ENCODE data around the gene TMEM38B.
"Not testable (repeated sequence)": the region's sequence is repeated elsewhere in the genome, so short reads cannot be mapped to it uniquely, and the experiment has no call there.

The TMEM38B gene

DNA sequence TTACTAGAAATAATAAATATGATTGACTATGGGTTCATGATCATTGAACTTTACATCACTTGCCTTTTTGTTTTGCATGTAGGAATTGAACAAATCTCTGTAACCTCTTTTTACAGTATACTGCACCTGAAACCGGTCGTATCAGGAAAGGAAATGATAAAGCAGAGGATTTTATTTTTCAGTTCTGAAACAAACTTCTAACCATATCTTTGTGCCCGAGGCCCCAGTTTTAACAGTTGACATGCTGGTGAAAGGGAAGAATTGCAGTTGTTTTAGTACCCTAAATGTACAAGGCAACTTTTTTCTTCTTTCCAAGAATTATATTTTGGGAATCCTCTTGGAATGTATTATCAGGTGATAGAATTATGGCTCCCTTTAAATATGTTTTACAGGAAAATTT is 27.8 kb downstream of the TMEM38B start:
- no peak for DNase-seq (ENCODE audit: low read depth)

DNA sequence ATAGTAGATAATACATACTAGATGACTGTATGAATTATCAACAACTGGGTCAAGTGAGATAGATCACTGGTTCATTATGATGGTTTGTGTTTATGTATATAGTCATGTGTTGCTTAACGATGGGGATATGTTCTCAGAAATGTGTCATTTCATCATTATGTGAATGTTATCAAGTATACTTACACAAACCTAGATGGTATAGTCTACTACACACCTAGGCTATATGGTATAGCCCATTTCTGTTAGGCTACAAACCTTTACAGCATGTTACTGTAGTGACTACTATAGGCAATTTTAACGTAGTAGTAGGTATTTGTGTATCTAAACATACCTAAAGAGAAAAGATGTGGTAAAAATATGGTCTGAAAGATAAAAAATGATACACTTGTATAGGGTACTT is 31.0 kb downstream of the TMEM38B start:
- no peak for DNase-seq (ENCODE audit: low read depth)

DNA sequence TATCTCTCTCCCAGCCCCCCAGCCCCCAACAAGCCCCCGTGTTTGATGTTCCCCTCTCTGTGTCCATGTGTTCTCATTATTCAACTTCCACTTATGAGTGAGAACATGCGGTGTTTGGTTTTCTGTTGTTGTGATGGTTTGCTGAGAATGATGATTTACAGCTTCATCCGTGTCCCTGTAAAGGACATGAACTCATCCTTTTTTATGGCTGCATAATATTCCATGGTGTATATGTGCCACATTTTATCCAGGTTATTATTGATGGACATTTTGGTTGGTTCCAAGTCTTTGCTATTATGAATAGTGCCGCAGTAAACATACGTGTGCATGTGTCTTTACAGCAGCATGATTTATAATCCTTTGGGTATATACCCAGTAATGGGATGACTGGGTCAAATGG is 33.9 kb downstream of the TMEM38B start:
- DNase-seq (ENCODE audit: low read depth) = not testable (repeated sequence)

DNA sequence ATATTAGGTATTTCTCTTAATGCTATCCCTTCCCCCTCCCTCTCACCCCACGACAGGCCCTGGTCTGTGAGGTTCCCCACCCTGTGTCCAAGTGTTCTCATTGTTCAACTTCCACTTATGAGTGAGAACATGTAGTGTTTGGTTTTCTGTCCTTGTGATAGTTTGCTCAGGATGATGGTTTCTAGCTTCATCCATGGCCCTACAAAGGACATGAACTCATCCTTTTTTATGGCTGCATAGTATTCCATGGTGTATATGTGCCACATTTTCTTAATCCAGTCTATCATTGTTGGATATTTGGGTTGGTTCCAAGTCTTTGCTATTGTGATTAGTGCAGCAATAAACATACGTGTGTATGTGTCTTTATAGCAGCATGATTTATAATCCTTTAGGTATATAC is 37.1 kb downstream of the TMEM38B start:
- DNase-seq (ENCODE audit: low read depth) = not testable (repeated sequence)

DNA sequence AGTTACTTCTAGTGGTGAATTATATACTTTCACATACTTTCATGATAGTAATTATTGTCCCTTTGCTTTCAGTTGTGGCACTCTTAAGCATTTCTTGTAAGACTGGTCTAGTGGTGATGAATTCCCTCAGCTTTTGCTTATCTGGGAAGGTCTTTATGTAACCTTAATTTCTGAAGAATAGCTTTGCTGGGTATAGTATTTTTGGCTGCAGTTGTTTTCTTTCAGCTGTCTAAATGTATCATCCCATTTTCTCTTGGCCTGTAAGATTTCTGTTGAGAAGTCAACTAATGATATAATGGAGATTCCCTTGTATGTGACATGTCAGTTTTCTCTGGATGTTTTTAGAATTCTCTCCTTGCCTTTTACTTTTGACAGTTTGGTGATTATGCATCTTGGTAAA is 41.0 kb downstream of the TMEM38B start:
- DNase-seq (ENCODE audit: low read depth) = no peak

DNA sequence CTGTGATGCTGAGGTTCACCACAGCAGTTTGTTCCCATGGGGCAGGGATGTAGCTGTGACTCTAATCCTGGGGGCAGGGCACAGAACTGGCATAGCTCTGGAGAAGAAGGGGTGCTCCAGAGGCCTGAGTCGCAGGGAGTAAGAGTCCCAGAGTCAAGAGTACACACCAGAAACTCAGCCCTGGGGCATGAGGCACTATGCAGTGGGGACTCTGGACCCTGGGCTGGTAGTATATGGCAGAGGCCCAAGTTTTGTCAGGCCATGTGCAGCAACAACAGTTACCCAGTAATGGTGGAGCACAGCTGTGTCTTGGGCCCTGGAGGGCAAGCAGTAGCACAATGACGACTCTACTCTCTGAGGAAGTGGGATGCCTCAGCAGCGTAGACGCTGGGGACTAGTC is 42.9 kb downstream of the TMEM38B start:
- no peak for DNase-seq (ENCODE audit: low read depth)

DNA sequence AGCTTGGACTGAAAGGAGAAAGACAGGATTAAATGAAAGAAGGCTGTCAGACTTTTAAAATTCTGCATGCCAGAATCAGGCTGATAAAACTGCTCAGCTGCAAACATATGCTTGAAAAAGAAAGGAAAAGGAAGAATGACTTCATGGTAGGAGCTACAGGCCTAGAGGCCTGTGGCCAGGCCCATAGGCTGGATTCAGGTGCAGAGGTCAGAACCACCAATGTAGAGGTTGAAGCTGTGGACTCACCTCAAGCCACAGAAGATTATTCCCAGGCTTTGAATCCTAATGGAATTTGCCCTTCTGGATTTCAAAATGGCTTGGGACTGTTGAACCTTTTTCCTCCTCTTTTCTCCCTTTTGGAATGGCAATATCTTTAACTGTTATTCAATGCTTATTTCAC is 47.7 kb downstream of the TMEM38B start:
- no peak for DNase-seq (ENCODE audit: low read depth)

DNA sequence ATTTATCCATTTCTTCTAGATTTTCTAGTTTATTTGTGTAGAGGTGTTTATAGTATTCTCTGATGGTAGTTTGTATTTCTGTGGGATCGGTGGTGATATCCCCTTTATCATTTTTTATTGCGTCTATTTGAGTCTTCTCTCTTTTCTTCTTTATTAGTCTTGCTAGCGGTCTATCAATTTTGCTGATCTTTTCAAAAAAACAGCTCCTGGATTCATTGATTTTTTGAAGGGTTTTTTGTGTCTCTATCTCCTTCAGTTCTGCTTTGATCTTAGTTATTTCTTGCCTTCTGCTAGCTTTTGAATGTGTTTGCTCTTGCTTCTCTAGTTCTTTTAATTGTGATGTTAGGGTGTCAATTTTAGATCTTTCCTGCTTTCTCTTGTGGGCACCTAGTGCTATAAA is 53.0 kb downstream of the TMEM38B start:
- not testable (repeated sequence) for DNase-seq (ENCODE audit: low read depth)

DNA sequence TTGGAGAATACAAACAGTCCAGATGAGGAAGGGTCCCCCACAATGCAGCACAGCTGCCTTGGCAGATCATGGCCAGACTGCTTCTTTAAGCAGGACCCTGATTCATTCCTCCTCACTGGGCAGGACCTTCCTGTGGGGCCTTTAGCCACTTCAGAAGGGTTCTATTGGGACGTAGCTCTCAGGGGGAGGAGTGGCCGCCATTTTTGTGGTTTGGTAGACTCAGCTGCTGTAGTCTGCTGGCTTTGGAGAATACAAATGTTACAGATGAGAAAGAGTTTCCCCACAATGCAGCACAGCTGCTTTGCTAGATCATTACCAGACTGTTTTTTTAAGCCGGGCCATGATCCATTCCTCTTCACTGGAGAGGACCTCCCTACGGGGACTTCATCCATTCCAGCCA is 57.4 kb downstream of the TMEM38B start:
- no peak for DNase-seq (ENCODE audit: low read depth)

DNA sequence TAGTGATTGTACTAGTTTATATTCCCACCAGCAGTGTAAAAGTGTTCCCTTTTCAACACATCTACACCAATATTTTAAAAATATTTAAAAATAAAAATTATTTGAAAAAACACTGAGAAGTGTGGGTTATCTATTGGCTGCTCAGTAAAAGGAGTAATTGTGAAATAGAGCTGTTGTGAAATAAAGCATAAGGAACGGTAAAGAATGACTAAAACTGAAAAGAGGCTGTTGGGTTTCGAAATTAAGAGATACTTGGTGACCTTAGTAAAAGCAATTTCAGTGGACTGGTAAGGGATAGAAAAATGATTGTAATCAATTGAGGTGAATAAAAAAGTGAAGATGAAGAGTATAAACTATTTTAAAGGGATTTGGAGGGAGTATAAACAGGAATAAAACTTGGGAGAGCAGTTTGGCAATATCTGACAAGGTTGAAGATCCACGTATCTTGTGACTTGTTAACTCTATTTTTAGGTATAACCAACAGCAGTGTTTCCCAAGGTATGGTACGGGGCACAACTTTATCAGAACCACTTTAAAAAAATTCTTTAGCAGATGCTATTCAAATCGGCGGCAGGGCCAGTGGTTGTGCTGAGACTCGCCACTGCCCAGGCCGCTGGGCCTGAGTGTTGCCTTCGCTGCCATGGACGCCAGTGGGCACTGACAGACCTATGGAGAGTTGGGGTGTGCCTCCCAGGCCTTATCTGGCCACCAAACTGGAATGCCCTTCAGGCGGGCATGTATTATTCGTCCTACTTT is 63.3 kb downstream of the TMEM38B start:
- DNase-seq (ENCODE audit: low read depth) = no peak

DNA sequence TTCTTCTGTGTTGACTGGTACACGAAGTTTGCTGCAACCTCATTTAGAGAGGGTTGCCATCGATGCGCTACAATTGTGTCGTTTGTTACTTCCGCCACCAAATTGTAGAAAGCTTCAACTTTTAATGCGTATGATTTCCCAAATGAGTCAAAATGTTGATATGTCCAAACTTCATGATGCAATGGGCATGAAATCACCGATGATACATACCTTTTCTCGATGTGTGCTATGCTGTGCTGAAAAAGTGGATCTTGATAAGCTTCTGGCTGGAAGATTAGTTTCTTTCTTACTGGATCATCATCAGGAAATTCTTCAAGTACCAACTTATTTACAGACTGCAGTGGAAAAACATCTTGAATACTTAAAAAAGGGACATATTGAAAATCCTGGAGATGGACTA is 65.7 kb downstream of the TMEM38B start:
- peak; percentile 1 for DNase-seq (ENCODE audit: low read depth)

DNA sequence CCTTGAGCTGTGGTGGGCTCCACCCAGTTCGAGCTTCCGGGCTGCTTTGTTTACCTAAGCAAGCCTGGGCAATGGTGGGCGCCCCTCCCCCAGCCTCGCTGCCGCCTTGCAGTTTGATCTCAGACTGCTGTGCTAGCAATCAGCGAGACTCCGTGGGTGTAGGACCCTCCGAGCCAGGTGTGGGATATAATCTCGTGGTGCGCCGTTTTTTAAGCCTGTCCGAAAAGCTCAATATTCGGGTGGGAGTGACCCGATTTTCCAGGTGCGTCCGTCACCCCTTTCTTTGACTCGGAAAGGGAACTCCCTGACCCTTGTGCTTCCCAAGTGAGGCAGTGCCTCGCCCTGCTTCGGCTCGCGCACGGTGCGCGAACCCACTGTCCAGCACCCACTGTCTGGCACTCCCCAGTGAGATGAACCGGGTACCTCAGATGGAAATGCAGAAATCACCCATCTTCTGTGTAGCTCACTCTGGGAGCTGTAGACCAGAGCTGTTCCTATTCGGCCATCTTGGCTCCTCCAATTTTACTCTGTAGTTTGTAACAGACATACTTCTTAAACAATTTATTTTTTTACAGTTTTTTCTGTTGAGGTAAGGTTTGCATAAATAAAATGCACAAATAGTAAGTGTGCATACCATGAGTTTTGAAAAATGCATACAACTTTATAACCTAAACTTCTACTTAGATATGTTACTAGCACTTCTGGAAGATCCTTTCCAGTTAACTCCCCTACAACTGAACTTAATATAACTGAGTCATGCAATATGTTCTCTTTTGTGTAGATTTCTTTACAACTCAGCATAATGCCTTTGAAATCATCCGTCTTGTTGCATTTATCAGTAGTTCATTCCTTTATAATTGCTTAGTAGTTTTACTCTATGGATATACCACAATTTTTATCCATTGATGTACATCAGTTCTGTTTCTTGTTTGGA is 88.5 kb downstream of the TMEM38B start:
- DNase-seq (ENCODE audit: low read depth) = not testable (repeated sequence)

DNA sequence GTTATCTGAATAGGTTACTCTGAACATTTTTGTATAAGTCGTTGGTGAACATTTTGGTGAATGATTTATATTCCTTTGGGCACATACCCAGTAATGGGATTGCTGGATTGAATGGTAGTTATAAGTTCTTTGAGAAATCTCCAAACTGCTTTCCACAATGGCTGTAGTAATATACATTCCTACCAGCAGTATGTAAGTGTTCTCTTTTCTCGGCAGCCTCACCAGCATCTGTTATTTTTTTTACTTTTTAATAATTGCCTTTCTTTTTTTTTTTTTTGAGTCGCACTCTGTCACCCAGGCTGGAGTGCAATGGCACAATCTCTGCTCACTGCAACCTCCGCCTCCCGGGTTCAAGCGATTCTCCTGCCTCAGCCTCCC is 89.1 kb downstream of the TMEM38B start:
- not testable (repeated sequence) for DNase-seq (ENCODE audit: low read depth)

DNA sequence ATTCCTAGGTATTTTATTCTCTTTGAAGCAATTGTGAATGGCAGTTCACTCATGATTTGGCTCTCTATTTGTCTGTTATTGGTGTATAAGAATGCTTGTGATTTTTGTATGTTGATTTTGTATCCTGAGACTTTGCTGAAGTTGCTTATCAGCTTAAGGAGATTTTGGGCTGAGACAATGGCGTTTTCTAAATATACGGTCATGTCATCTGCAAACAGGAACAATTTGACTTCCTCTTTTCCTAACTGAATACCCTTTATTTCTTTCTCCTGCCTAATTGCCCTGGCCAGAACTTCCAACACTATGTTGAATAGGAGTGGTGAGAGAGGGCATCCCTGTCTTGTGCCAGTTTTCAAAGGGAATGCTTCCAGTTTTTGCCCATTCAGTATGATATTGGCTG is 92.5 kb downstream of the TMEM38B start:
- not testable (repeated sequence) for DNase-seq (ENCODE audit: low read depth)

DNA sequence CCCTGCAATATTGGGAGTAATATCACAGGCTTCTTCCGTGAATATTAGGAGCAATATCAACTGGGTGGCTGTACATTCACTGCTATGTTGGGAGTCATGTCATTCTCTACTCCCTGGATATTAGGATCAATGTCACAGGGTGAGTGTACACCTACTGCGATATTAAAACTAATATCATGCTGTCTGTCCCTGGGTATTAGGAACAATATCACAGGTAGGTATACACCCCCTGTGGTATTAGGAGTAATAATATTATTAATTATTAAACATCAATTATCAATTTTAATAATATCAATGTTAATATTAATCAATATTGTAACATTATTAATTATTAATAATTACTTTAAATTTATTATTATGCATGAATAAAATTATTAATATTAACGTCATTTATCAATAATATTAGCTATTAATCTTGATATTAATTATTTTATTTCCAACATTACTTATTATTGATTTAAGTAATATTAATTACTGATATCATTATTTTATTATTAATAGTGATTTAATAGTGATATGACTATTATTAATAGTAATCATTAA is 121.9 kb downstream of the TMEM38B start:
- no peak for DNase-seq (ENCODE audit: low read depth)

DNA sequence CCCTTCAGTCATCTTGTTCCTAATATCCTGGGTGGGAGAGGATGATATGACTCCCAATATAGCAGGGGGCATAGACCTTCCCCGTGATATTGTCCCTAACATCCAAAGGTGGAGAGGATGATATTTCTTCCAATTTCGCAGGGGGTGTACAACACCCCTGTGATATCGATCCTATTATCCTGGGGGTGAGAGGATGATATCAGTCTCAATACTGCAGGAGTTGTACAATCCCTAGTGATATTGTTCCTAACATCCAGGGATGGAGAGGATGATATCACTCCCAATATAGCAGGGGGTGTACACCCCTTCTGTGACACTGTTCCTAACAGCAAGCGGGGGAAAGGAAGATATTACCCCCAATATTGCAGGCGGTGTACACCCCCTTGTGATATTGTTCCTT is 122.6 kb downstream of the TMEM38B start:
- no peak for DNase-seq (ENCODE audit: low read depth)

DNA sequence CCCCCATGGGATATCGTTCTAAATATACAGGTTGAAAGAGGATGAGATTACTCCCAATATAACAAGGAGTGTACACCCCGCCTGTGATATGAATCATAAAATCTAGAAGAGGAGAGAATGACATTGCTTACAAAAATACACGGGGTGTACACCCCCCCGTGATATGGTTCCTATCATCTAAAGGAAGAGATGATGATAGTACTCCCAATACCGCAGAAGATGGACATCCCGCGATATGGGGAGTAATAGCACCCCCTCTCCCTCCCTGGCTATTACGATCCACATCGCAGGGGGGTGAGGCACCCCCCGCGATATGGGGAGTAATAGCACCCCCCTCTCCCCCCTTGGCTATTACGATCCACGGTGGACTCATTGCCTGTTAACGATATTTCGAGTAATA is 124.6 kb downstream of the TMEM38B start:
- no peak for DNase-seq (ENCODE audit: low read depth)

DNA sequence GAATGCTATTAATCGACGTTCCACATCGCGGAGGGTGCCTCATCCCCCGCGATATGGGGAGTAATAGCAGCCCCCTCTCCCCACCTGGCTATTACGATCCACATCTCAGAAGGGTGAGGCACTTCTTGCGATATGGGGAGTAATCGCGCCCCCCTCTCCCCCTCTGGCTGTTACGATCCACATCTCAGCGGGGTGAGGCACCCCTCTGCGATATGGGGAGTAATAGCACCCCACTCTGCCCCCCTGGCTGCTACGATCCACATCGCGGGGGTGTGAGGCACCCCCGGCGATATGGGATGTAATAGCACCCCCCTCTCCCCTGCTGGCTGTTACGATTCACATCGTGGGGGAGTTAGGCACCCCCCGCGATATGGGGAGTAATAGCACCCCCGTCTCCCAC is 128.5 kb downstream of the TMEM38B start:
- DNase-seq (ENCODE audit: low read depth) = no peak

Data from fibroblast of the conjunctiva (primary cell).